AG04449 (cell line): ENCODE data around the gene CDKN2B-AS1.

Experiments used
- CTCF ChIA-PET: fragments of 350-600 bp; formaldehyde crosslinking; extraction: SDS; loops from one replicate; lab custom pipeline; 2021; ENCODE audit warnings: antibody characterized with exemption; lab: Yijun Ruan, JAX
- POLR2A ChIA-PET: fragments of 400-600, 350-600 bp; formaldehyde crosslinking; extraction: SDS; loops from one replicate; lab custom pipeline; 2020; ENCODE audit warnings: antibody characterized with exemption, inconsistent platforms; lab: Yijun Ruan, JAX
- DNase-seq: peaks from one replicate; pipeline ENCODE4 v3.0.0-alpha.2; 2010; ENCODE audit warnings: low read depth, low spot score
- H3K4me3 ChIP-seq: 2 replicates; pipeline ENCODE4 v1.5.1; 2011; ENCODE audit warnings: low read depth, mild to moderate bottlenecking, control low read depth, low read length
- CTCF ChIP-seq: IDR thresholded peaks from one replicate; pipeline ENCODE4 v1.5.1; 2011; ENCODE audit warnings: mild to moderate bottlenecking, moderate library complexity, low read length, control low read depth, inconsistent platforms; ENCODE audit not compliant: insufficient read depth; ENCODE audit errors: missing control alignments

The CDKN2B-AS1 gene

GRCh38 chr9:22165144-22165543 lies 170.6 kb downstream of the CDKN2B-AS1 start:
- no peak for DNase-seq
- CTCF ChIA-PET = interaction anchor here (1.1 to 1.4 kb wide), 3 partner anchors 46 to 352 kb away, joined by 3 to 6 read pairs (median 3); partner anchors contain the start of gene CDKN2B
- POLR2A ChIA-PET = no interaction called here
- no peak overlapping the region for H3K4me3 ChIP-seq
- TF ChIP-seq CTCF = no peak

- DNase-seq = no peak
- ChIA-PET CTCF (interaction anchor here (0.9 kb wide), 1 partner anchor 70 kb away, joined by 3 read pairs; no protein-coding TSS in a partner anchor), POLR2A (no interaction called here)
- TF ChIP-seq CTCF = no peak
- no peak overlapping the region for H3K4me3 ChIP-seq
Observed at GRCh38 chr9:22169243-22169642, 174.7 kb downstream of the CDKN2B-AS1 start.

DNA sequence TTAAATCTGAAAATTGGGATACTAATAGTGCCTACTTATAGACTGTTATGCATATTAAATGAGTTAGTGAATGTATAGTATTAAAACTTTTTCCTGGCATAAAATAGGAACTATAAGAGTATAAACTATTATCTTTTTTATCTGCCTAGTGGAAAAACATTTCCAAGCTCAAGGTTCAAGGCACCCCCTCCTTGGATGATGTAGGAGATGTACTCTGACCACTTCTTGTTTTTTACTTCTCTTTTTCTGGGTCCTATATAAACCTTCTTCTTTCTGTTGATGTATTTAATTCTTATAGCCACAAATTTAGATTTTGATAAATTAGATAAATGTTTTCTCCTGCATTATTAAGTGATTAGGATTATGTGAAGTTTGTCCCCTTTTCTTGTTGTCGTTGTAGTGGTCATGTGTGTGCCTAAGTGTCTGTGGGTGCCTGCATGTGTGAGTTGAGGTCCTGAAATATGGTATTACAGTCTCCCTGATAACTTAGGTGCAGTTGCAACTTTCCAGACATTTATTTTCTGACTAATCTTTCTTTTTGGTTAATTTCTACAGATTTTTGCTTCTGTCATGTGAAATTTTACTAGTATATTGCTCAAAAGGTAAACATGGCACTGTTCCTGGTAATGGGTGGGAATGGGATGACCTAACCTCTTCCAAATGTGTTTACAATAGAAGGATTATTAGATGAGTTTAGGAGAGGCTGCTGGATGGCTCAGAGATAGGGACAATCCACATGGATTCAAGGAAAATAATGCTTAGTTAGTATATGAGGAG lies 175.3 kb downstream of the CDKN2B-AS1 start:
- H3K4me3 ChIP-seq = no peak overlapping the region
- ChIA-PET POLR2A (no interaction called here), CTCF (interaction anchor here (0.9 kb wide), 1 partner anchor 69 kb away, joined by 3 read pairs; no protein-coding TSS in a partner anchor)
- DNase-seq = no peak
- no peak for TF ChIP-seq CTCF
